OCI-LY3 (cell line): ENCODE data around the gene WDR76.

Experiments used
- H2AFZ ChIP-seq: fragments of 200-600, 300-600 bp; shearing (Covaris generic); 2 replicates; pipeline ENCODE4 v1.6.0; 2014; ENCODE audit warnings: antibody characterized with exemption, low read depth, low read length
- H3K27ac ChIP-seq: fragments of 200-600, 300-600 bp; sonication (generic); 2 replicates; pipeline ENCODE4 v1.5.1; 2014; ENCODE audit warnings: mild to moderate bottlenecking, low read length, moderate library complexity, mixed read lengths
- H3K27me3 ChIP-seq: fragments of 200-600, 300-600 bp; sonication (generic); 2 replicates; pipeline ENCODE4 v1.6.1; 2014; ENCODE audit warnings: low read depth, low read length, mixed read lengths
- H3K36me3 ChIP-seq: fragments of 200-600, 300-600 bp; sonication (generic); replicated peaks from 2 replicates; pipeline ENCODE3; 2014; ENCODE audit warnings: low read depth, low read length, mixed read lengths
- H3K4me1 ChIP-seq: fragments of 300-600, 200-600 bp; sonication (generic); 2 replicates; pipeline ENCODE4 v1.6.1; 2014; ENCODE audit warnings: low read length, mixed read lengths
- H3K4me2 ChIP-seq: fragments of 200-600, 300-600 bp; sonication (generic); 2 replicates; pipeline ENCODE4 v1.6.1; 2014; ENCODE audit warnings: low read length, mixed read lengths
- H3K4me3 ChIP-seq: fragments of 300-600, 200-600 bp; sonication (generic); 2 replicates; pipeline ENCODE4 v1.5.1; 2014; ENCODE audit warnings: antibody characterized with exemption, mild to moderate bottlenecking, low read length, moderate library complexity
- H3K79me2 ChIP-seq: fragments of 300-600, 200-600 bp; shearing (Covaris generic); 2 replicates; pipeline ENCODE4 v1.6.1; 2014; ENCODE audit warnings: mild to moderate bottlenecking, low read length, mixed read lengths
- H3K9ac ChIP-seq: fragments of 300-600, 200-600 bp; shearing (Covaris generic); 2 replicates; pipeline ENCODE4 v1.6.0; 2014; ENCODE audit warnings: mild to moderate bottlenecking, low read length, moderate library complexity
- H3K9me3 ChIP-seq: fragments of 200-600, 300-600 bp; shearing (Covaris generic); 2 replicates; pipeline ENCODE4 v1.6.1; 2014; ENCODE audit warnings: low read length, mixed read lengths; ENCODE audit not compliant: insufficient read depth
- H4K20me1 ChIP-seq: fragments of 200-600, 300-600 bp; sonication (generic); 2 replicates; pipeline ENCODE4 v1.6.1; 2016; ENCODE audit warnings: low read length, mixed read lengths; ENCODE audit not compliant: insufficient read depth
- EZH2phosphoT487 ChIP-seq: fragments of 200-600 bp; shearing (Covaris generic); IDR thresholded peaks from 2 replicates; pipeline ENCODE4 v1.6.1; 2018; ENCODE audit warnings: antibody characterized with exemption, mixed run types, low read depth
- TF ChIP-seq, protein P1 (sequence below): fragments of 200-600, 300-600 bp; sonication (generic); IDR thresholded peaks from 2 replicates; pipeline ENCODE4 v1.5.1; 2014; ENCODE audit warnings: antibody characterized with exemption, low read length, low read depth

The WDR76 gene

DNA sequence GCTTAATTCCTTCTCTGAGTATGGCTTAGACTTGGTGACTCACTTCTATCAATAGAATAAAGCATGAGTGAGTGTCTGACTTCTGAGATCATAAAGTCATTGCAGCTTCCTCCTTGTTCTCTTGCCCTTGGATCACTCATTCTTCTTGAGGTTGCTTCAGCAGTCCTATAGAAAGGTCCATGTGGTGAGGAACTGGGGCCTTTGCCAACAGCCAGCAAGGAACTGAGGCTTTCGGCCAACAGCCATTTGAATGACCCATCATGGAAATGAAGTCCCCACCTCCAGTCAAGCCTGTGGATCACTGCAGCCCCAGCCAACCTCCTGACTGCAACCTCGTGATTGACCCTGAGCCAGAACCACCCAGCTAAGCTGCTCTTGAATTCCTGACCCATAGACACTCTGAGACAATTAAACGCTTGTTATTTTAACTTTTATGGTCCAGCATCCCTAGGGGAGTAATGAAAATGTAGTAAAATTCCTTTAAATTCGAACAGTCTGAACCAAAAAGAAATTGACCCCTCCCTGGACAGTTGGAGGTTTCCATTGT, 84.5 kb downstream of the WDR76 start:
- Histone ChIP-seq H3K4me1 (peaks cover 13% of the 10 kb centered on the region), H3K27me3 (no peaks in the 10 kb centered on the region), H3K9ac (no peak overlapping the region), H3K4me2 (no peak overlapping the region), H3K4me3 (no peak overlapping the region), H2AFZ (no peak overlapping the region), H3K36me3 (no peaks in the 10 kb centered on the region), H3K9me3 (no peaks in the 10 kb centered on the region), H3K79me2 (no peaks in the 10 kb centered on the region), H3K27ac (no peak overlapping the region), H4K20me1 (no peaks in the 10 kb centered on the region)
- TF ChIP-seq, protein P1, sequence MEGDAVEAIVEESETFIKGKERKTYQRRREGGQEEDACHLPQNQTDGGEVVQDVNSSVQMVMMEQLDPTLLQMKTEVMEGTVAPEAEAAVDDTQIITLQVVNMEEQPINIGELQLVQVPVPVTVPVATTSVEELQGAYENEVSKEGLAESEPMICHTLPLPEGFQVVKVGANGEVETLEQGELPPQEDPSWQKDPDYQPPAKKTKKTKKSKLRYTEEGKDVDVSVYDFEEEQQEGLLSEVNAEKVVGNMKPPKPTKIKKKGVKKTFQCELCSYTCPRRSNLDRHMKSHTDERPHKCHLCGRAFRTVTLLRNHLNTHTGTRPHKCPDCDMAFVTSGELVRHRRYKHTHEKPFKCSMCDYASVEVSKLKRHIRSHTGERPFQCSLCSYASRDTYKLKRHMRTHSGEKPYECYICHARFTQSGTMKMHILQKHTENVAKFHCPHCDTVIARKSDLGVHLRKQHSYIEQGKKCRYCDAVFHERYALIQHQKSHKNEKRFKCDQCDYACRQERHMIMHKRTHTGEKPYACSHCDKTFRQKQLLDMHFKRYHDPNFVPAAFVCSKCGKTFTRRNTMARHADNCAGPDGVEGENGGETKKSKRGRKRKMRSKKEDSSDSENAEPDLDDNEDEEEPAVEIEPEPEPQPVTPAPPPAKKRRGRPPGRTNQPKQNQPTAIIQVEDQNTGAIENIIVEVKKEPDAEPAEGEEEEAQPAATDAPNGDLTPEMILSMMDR = no peak
- TF ChIP-seq EZH2phosphoT487 = no peak

DNA sequence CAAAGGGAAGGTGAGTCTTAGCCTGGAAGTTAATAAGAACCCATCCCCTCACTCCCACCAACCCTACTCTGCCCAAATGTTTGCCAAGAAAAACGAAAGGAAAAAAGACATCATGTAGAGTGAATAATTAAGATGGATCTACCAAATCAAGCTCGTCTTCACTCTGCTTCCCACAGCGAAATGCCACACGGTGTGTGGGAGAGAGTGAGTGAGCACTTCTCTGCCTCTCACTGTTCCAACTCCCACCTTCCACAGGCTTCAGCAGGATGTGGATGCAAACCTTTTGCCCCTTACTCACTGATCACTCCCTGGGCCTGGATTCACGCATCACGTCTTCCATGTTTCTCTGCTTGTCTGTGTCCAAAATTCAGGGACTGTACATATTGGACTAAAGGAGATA, 85.4 kb downstream of the WDR76 start:
- no peak overlapping the region for H3K9ac ChIP-seq
- TF ChIP-seq, protein P1 = no peak
- no peak for TF ChIP-seq EZH2phosphoT487
- no peaks in the 10 kb centered on the region for H3K36me3 ChIP-seq
- no peak overlapping the region for H3K27ac ChIP-seq
- H4K20me1 ChIP-seq = no peaks in the 10 kb centered on the region
- no peaks in the 10 kb centered on the region for H3K9me3 ChIP-seq
- H3K27me3 ChIP-seq = no peaks in the 10 kb centered on the region
- H3K4me3 ChIP-seq = no peak overlapping the region
- peaks cover 13% of the 10 kb centered on the region for H3K4me1 ChIP-seq
- H3K79me2 ChIP-seq = no peaks in the 10 kb centered on the region
- H3K4me2 ChIP-seq = no peak overlapping the region
- H2AFZ ChIP-seq = no peak overlapping the region

DNA sequence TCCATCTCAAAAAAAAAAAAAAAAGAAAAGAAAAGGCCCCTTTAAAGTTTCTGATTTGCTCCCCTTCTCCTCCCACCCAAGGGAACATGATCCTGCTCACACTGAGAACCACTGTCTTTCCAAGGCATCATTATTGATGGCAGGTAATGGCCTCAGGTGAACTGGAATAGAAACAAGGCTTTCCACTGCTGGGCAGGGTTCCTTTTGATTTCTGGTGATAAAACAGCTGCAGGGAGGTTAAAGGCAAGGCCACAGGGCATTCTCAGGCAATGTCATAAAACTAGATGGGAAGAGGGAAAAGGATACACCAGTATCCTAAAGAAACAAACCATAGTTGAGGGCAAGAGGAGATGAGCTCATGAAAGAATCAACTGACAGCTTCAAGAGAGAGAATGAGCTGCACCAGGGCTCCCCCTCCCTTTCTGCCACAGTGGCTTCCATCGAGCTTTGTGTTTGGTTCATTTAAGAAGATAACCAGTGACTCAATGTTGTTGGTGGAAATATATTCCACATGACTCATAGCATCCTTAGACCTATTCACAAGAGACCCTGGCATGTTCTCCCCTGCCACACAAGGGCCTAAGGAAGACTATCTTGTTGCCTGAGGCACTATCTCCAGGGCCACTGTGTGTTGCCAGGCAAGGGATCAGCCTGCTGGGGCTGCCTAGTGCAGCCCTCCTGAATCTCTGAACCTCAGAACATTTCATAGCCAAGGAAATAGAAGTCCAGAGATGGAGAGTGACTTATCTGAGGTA, 86.4 kb downstream of the WDR76 start:
- H3K9me3 ChIP-seq = no peaks in the 10 kb centered on the region
- no peak overlapping the region for H3K9ac ChIP-seq
- no peak overlapping the region for H3K4me3 ChIP-seq
- peaks cover 7% of the 10 kb centered on the region for H3K4me1 ChIP-seq
- no peak overlapping the region for H2AFZ ChIP-seq
- H3K27ac ChIP-seq = no peak overlapping the region
- no peaks in the 10 kb centered on the region for H3K79me2 ChIP-seq
- H3K36me3 ChIP-seq = no peaks in the 10 kb centered on the region
- no peak overlapping the region for H3K4me2 ChIP-seq
- H4K20me1 ChIP-seq = no peaks in the 10 kb centered on the region
- H3K27me3 ChIP-seq = no peaks in the 10 kb centered on the region
- TF ChIP-seq, protein P1 = no peak
- TF ChIP-seq EZH2phosphoT487 = no peak

DNA sequence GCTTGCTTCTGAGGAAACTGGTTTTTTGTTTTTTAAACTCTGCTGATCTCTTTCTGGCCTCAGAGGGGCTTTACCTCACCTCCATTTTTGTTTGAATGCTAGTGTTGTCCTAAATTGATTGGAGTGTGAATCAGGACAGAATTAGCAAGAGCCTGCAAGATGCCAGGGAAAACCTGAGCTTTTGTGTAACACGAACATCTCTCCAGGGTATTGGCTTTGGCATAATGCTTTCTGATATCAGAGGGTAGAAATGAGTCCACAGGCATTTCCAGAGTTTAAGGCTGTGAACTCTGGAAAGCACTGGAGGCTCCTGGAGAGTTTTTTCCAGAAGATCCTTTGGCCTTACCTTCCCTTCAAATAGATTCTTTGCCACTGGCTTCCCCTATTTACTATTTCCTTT, 87.1 kb downstream of the WDR76 start:
- Histone ChIP-seq H3K4me1 (no peaks in the 10 kb centered on the region), H4K20me1 (no peaks in the 10 kb centered on the region), H3K4me2 (no peak overlapping the region), H3K36me3 (no peaks in the 10 kb centered on the region), H3K27me3 (no peaks in the 10 kb centered on the region), H3K79me2 (no peaks in the 10 kb centered on the region), H3K4me3 (no peak overlapping the region), H2AFZ (no peak overlapping the region), H3K9ac (no peak overlapping the region), H3K27ac (no peak overlapping the region), H3K9me3 (no peaks in the 10 kb centered on the region)
- TF ChIP-seq EZH2phosphoT487 = no peak
- TF ChIP-seq, protein P1 = no peak
